Measurements from ENCODE around the gene MYO18A.

GRCh38 chr17:29124925-29125273 is 55.3 kb downstream of the MYO18A start:
- TF ChIP-seq CTCF (IDR thresholded peaks at IDR 0.05; ENCODE audit: low read depth, low read length) (no peak), EZH2phosphoT487 (IDR thresholded peaks at IDR 0.05; ENCODE audit: low read depth) (no peak)
